HL-60 (cell line): ENCODE results near the gene LRBA.

Experiments used
- DNase-seq, 2 experiments: peaks; one replicate each; pipeline ENCODE4 v3.0.0-alpha.2; 2010 to 2020; ENCODE audit warnings: low read depth in 1 of 2, low spot score in 1 of 2
- H3K27ac ChIP-seq: fragments of 250-450 bp; sonication (Bioruptor Pico); replicated peaks from 2 replicates; pipeline ENCODE4 v1.5.1; 2020; ENCODE audit warnings: mild to moderate bottlenecking, moderate library complexity
- H3K27me3 ChIP-seq: fragments of 250-450 bp; sonication (Bioruptor Pico); 2 replicates; pipeline ENCODE4 v1.5.1; 2021; ENCODE audit warnings: mild to moderate bottlenecking, moderate library complexity; ENCODE audit not compliant: insufficient read depth, poor library complexity, severe bottlenecking
- H3K4me3 ChIP-seq: replicated peaks from 2 replicates; pipeline ENCODE4 v1.5.1; 2011; ENCODE audit warnings: mild to moderate bottlenecking, control low read depth, low read length; ENCODE audit not compliant: insufficient read depth
- GABPA ChIP-seq: IDR thresholded peaks from 2 replicates; pipeline ENCODE4 v1.6.1; 2012; ENCODE audit warnings: low read depth
- POLR2AphosphoS5 ChIP-seq: IDR thresholded peaks from 2 replicates; pipeline ENCODE4 v1.6.1; 2012; ENCODE audit warnings: low read depth
- SPI1 ChIP-seq: IDR thresholded peaks from 2 replicates; pipeline ENCODE4 v1.6.1; 2012; ENCODE audit warnings: low read depth, mild to moderate bottlenecking, borderline replicate concordance
- TF ChIP-seq, protein P1 (sequence below): IDR thresholded peaks from 2 replicates; pipeline ENCODE4 v1.6.1; 2012; ENCODE audit warnings: low read depth; ENCODE audit not compliant: insufficient replicate concordance
- TF ChIP-seq, protein P2 (sequence below): IDR thresholded peaks from one replicate; pipeline ENCODE4 v1.5.1; 2011; ENCODE audit warnings: low read length, control low read depth, inconsistent platforms; ENCODE audit not compliant: insufficient read depth

LRBA gene

DNA sequence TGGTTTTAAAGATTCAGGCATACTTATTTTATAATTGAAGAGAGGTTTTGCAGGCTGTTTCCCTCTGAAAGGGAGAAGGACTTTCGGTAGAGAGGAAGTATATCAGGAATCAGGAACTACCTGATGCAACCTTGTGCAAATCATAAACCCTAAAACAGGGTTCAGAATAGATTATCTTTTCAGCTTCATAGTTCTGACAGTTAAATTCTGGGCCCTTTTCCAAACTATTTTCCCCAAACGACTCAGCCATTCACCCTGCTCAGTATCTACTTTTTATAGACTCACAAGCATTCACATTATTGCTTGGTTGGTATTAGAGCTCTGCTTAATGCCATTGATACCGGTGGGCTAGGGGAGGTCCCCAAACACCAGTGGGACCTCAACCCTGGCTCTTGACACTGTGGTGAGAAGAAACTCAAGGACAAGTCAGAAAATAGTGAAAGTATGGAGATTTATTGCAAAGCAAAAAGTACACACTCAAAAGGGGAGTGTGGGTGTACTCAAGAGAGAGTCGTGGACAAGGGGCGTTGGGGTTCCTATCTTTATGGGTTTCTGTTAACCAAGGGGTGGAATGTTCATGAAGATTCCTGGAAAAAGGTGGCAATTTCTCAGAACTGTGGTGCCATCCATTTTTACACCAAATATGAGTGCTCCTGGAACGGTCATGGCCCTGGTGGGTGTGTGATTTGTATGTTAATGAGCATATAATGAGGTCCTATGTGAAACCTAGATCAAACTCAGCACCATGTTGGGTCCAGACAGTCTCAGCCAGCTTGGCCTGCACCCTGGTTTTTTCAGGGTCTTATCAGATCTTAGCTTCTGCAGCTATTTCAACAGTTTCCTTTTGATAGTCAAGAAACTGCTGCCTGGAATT lies 698.5 kb downstream of the LRBA start:
- DNase-seq: peak in 1 of 2 experiments; percentile 10
- Histone ChIP-seq H3K27me3 (no peaks in the 10 kb centered on the region), H3K4me3 (no peak overlapping the region), H3K27ac (peak overlapping the region; percentile 39; the same call in 1 of the 2 replicates)
- TF ChIP-seq, protein P1, sequence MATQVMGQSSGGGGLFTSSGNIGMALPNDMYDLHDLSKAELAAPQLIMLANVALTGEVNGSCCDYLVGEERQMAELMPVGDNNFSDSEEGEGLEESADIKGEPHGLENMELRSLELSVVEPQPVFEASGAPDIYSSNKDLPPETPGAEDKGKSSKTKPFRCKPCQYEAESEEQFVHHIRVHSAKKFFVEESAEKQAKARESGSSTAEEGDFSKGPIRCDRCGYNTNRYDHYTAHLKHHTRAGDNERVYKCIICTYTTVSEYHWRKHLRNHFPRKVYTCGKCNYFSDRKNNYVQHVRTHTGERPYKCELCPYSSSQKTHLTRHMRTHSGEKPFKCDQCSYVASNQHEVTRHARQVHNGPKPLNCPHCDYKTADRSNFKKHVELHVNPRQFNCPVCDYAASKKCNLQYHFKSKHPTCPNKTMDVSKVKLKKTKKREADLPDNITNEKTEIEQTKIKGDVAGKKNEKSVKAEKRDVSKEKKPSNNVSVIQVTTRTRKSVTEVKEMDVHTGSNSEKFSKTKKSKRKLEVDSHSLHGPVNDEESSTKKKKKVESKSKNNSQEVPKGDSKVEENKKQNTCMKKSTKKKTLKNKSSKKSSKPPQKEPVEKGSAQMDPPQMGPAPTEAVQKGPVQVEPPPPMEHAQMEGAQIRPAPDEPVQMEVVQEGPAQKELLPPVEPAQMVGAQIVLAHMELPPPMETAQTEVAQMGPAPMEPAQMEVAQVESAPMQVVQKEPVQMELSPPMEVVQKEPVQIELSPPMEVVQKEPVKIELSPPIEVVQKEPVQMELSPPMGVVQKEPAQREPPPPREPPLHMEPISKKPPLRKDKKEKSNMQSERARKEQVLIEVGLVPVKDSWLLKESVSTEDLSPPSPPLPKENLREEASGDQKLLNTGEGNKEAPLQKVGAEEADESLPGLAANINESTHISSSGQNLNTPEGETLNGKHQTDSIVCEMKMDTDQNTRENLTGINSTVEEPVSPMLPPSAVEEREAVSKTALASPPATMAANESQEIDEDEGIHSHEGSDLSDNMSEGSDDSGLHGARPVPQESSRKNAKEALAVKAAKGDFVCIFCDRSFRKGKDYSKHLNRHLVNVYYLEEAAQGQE: no peak
- TF ChIP-seq SPI1: peak; percentile 79
- TF ChIP-seq, protein P2, sequence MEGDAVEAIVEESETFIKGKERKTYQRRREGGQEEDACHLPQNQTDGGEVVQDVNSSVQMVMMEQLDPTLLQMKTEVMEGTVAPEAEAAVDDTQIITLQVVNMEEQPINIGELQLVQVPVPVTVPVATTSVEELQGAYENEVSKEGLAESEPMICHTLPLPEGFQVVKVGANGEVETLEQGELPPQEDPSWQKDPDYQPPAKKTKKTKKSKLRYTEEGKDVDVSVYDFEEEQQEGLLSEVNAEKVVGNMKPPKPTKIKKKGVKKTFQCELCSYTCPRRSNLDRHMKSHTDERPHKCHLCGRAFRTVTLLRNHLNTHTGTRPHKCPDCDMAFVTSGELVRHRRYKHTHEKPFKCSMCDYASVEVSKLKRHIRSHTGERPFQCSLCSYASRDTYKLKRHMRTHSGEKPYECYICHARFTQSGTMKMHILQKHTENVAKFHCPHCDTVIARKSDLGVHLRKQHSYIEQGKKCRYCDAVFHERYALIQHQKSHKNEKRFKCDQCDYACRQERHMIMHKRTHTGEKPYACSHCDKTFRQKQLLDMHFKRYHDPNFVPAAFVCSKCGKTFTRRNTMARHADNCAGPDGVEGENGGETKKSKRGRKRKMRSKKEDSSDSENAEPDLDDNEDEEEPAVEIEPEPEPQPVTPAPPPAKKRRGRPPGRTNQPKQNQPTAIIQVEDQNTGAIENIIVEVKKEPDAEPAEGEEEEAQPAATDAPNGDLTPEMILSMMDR: no peak
- TF ChIP-seq POLR2AphosphoS5: no peak
- no peak for TF ChIP-seq GABPA

DNA sequence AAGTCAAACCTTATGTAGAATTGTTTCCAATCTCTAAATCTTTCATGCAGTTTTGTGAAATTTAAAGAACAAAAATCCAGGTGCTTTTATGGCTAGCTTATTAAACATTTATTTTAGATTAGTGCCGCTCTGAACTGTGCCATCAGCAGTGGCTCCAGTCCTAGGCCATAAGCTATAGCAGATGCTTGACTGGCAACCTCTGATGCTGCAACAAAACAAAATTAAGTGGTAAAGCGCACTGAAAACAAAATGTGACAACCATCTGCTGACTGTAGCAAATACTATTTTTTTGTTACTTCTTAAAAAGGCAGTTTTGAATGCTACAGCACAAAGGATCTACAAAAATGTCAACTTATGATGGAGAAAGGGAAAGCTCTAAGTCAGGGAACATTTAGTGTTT lies 699.4 kb downstream of the LRBA start:
- no peak overlapping the region for H3K4me3 ChIP-seq
- TF ChIP-seq POLR2AphosphoS5: no peak
- TF ChIP-seq, protein P1: no peak
- H3K27ac ChIP-seq: no peak overlapping the region
- DNase-seq: no peak
- H3K27me3 ChIP-seq: no peaks in the 10 kb centered on the region

DNA sequence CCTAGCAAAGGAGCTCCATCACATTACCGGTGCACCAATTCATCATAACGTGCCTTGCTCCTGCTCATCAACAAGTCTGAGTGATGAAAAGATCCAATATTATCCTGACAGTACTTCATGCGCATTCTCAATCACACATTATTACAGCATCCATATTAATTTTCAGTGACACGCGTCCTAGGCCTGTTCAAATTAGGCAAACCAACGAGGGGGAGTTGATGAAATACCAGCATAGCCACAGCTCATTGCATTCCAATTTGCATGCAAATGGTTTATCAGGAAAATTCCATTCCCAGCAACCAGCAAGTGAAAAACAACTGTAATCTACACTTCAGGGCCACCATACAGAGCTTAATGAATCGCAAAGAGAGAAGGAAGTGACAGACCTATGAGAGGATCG lies 699.9 kb downstream of the LRBA start:
- no peak for TF ChIP-seq POLR2AphosphoS5
- TF ChIP-seq, protein P1: no peak
- TF ChIP-seq, protein P2: no peak
- TF ChIP-seq SPI1: no peak
- no peak for TF ChIP-seq GABPA
- Histone ChIP-seq H3K27me3 (no peaks in the 10 kb centered on the region), H3K4me3 (no peak overlapping the region), H3K27ac (no peak overlapping the region)
- DNase-seq: no peak
